Measurements from ENCODE around the gene ABL2. TPM values are rescaled to one million over a fixed set of nuclear protein-coding genes. Genes with fewer than 3 reads are reported as not detected.

ABL2 gene
- polyA plus RNA-seq, 2 of the 4 experiments (the other 2 are of a cell fraction), result 12.4 TPM

DNA sequence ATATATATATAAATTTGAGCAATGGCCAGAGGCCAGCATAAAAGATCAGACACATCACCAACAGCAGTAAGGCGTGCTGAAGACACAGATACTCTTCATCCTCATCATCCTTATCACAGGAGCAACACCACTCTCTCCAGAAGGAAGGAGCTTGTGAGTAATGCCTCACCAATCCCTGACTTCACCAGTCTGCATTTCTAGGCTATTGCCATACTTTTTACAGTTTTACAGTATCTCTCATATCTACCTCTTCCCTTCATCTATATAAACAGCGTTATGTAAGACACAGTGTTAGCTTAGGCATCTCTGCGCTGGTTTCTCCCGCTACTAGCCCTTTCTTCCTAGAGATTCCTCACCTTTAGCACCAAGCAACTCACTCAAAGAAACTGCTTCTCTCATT lies 2.4 kb upstream of the ABL2 start:
- POLR2A ChIA-PET, result interaction anchor here (1.0 kb wide), 1 partner anchor 62 kb away, joined by 3 read pairs; the partner anchor contains the start of gene SOAT1

DNA sequence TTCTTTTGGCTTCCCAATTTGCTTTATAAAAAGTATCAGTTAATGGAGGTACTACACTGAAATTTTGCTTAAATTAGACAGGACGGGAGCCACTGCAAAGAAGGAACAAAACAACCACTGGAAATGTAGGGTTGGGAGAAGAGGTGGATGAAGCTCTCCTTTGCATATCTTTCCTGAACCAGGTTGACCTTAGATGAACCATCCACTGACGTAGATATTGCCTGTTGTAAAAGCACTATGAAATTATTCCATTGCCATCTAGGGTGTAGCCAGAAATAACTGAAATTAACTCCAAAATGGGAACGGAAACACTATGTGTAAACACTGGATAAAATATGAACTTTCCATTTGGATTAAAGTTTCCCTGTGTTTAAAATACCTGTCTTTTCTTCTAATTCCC lies 1.2 kb upstream of the ABL2 start:
- ChIA-PET POLR2A (no interaction called here), CTCF (no interaction called here)
- FAIRE-seq, result no peak
- TF ChIP-seq EHF (CRISPR knock-in tag; IDR thresholded peaks at IDR 0.05) (no peak), CBX8 (IDR thresholded peaks at IDR 0.05) (no peak), PHF8 (IDR thresholded peaks at IDR 0.05; ENCODE audit: borderline replicate concordance, low read depth) (no peak), CHD2 (IDR thresholded peaks at IDR 0.05; ENCODE audit: low read length, partially characterized antibody) (no peak), NR3C1 (IDR thresholded peaks at IDR 0.05) (no peak), ZNF302 (CRISPR knock-in tag; IDR thresholded peaks at IDR 0.05) (no peak), JUNB (IDR thresholded peaks at IDR 0.05) (no peak), HOXB5 (CRISPR knock-in tag; IDR thresholded peaks at IDR 0.05) (no peak)
- TF ChIP-seq, protein P1, sequence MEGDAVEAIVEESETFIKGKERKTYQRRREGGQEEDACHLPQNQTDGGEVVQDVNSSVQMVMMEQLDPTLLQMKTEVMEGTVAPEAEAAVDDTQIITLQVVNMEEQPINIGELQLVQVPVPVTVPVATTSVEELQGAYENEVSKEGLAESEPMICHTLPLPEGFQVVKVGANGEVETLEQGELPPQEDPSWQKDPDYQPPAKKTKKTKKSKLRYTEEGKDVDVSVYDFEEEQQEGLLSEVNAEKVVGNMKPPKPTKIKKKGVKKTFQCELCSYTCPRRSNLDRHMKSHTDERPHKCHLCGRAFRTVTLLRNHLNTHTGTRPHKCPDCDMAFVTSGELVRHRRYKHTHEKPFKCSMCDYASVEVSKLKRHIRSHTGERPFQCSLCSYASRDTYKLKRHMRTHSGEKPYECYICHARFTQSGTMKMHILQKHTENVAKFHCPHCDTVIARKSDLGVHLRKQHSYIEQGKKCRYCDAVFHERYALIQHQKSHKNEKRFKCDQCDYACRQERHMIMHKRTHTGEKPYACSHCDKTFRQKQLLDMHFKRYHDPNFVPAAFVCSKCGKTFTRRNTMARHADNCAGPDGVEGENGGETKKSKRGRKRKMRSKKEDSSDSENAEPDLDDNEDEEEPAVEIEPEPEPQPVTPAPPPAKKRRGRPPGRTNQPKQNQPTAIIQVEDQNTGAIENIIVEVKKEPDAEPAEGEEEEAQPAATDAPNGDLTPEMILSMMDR (IDR thresholded peaks at IDR 0.05), result no peak
- TF ChIP-seq, protein P2, sequence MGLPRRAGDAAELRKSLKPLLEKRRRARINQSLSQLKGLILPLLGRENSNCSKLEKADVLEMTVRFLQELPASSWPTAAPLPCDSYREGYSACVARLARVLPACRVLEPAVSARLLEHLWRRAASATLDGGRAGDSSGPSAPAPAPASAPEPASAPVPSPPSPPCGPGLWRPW (IDR thresholded peaks at IDR 0.05), result no peak
- peaks cover 67% of the 10 kb centered on the region for H3K4me1 ChIP-seq
- WGBS (ENCODE audit: missing lambda C conversion rate), result 30% methylated on average over 3 of the region's 3 CpGs
- DNase-seq (ENCODE audit: low read depth in 1 of 2, low spot score in 1 of 2), result peak in 1 of 2 experiments; percentile 33
- peak in 1 of 2 experiments; percentile 7; a peak in 1 of 6 replicates for ATAC-seq
- H3K4me2 ChIP-seq, result peak overlapping the region; percentile 96
- H3K4me3 ChIP-seq, result peak overlapping the region; percentile 82; the same call in 1 of the 3 replicates
- no peaks in the 10 kb centered on the region for H3K9me3 ChIP-seq
- H3K27ac ChIP-seq, result peak overlapping the region; percentile 91 to 97

More for the DNA sequence above, 2.4 kb upstream of the ABL2 start:
- CTCF ChIA-PET, result interaction anchor here (0.6 to 1.2 kb wide), 3 partner anchors 13 to 105 kb away, joined by 3 to 5 read pairs (median 4); no protein-coding TSS in a partner anchor
- ATAC-seq (peak; percentile 42 to 54; a peak in 5 of 6 replicates), FAIRE-seq (no peak), DNase-seq (ENCODE audit: low read depth in 1 of 2, low spot score in 1 of 2) (peak; percentile 40 to 62)
- TF ChIP-seq JUN (IDR thresholded peaks at IDR 0.05) (peak in 1 of 2 experiments; percentile 28; a peak in 1 of 5 replicates), JUNB (IDR thresholded peaks at IDR 0.05) (peak; percentile 26; the same call in 1 of the 2 replicates), FOSL2 (IDR thresholded peaks at IDR 0.05) (no peak), FOSL2 (CRISPR knock-in tag; IDR thresholded peaks at IDR 0.05) (peak; percentile 32; the same call in 1 of the 2 replicates), GATA3 (IDR thresholded peaks at IDR 0.05; ENCODE audit: borderline replicate concordance) (peak; percentile 33; the same call in 1 of the 2 replicates)
- TF ChIP-seq, protein P3, sequence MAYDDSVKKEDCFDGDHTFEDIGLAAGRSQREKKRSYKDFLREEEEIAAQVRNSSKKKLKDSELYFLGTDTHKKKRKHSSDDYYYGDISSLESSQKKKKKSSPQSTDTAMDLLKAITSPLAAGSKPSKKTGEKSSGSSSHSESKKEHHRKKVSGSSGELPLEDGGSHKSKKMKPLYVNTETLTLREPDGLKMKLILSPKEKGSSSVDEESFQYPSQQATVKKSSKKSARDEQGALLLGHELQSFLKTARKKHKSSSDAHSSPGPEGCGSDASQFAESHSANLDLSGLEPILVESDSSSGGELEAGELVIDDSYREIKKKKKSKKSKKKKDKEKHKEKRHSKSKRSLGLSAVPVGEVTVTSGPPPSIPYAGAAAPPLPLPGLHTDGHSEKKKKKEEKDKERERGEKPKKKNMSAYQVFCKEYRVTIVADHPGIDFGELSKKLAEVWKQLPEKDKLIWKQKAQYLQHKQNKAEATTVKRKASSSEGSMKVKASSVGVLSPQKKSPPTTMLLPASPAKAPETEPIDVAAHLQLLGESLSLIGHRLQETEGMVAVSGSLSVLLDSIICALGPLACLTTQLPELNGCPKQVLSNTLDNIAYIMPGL (CRISPR knock-in tag; IDR thresholded peaks at IDR 0.05; ENCODE audit: borderline replicate concordance), result no peak
- WGBS (ENCODE audit: missing lambda C conversion rate), result 34% methylated on average over 4 of the region's 4 CpGs
- peak overlapping the region; percentile 52 to 80; a peak in 5 of 6 replicates for H3K27ac ChIP-seq
- no peaks in the 10 kb centered on the region for H3K9me3 ChIP-seq
- H3K4me2 ChIP-seq, result peak overlapping the region; percentile 96
- no peak overlapping the region for H3K4me3 ChIP-seq
- H3K4me1 ChIP-seq, result peaks cover 65% of the 10 kb centered on the region

DNA sequence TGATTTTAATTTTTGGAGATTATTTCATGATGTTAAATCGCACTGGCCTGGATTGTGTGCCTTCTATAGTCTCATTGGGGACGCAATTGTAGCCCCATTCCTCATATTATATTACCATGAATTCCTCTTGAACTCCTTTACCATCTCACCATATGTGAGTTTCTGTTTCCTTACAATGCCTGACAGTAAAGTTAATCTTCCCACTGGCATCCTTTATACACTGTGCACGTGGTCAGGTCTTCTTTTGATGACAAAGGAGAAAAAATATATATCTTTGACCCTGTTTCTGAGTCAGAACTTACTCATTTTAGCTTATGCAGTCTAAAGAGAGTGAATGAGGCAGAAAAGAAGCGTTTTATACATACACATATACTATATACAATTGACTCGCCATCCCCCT lies 774 bp upstream of the ABL2 start:
- 13% methylated on average over 5 of the region's 5 CpGs for WGBS (ENCODE audit: missing lambda C conversion rate)
- CTCF ChIA-PET, result no interaction called here
- Histone ChIP-seq H3K4me1 (peaks cover 67% of the 10 kb centered on the region), H3K4me2 (peak overlapping the region; percentile 96), H3K27ac (peak overlapping the region; percentile 91 to 97), H3K4me3 (peak overlapping the region; percentile 82), H3K9me3 (no peaks in the 10 kb centered on the region)
- FAIRE-seq, result no peak
- POLR2A ChIA-PET, result no interaction called here
- DNase-seq (ENCODE audit: low read depth in 1 of 2, low spot score in 1 of 2), result peak in 1 of 2 experiments; percentile 17
- ATAC-seq, result peak; percentile 18 to 28; a peak in 5 of 6 replicates
- TF ChIP-seq HDAC2 (IDR thresholded peaks at IDR 0.05) (no peak), ZSCAN20 (CRISPR knock-in tag; IDR thresholded peaks at IDR 0.05) (no peak), ZNF302 (CRISPR knock-in tag; IDR thresholded peaks at IDR 0.05) (no peak), RARB (CRISPR knock-in tag; IDR thresholded peaks at IDR 0.05) (no peak), EHF (CRISPR knock-in tag; IDR thresholded peaks at IDR 0.05) (no peak), SREBF2 (IDR thresholded peaks at IDR 0.05) (no peak), GATA3 (IDR thresholded peaks at IDR 0.05; ENCODE audit: borderline replicate concordance) (no peak)
- TF ChIP-seq, protein P4, sequence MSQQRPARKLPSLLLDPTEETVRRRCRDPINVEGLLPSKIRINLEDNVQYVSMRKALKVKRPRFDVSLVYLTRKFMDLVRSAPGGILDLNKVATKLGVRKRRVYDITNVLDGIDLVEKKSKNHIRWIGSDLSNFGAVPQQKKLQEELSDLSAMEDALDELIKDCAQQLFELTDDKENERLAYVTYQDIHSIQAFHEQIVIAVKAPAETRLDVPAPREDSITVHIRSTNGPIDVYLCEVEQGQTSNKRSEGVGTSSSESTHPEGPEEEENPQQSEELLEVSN (IDR thresholded peaks at IDR 0.05; ENCODE audit: borderline replicate concordance, low read depth), result no peak
- TF ChIP-seq, protein P1 (IDR thresholded peaks at IDR 0.05), result no peak
- TF ChIP-seq, protein P5, sequence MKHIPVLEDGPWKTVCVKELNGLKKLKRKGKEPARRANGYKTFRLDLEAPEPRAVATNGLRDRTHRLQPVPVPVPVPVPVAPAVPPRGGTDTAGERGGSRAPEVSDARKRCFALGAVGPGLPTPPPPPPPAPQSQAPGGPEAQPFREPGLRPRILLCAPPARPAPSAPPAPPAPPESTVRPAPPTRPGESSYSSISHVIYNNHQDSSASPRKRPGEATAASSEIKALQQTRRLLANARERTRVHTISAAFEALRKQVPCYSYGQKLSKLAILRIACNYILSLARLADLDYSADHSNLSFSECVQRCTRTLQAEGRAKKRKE (CRISPR knock-in tag; IDR thresholded peaks at IDR 0.05; ENCODE audit: low read depth), result no peak
- TF ChIP-seq, protein P6, sequence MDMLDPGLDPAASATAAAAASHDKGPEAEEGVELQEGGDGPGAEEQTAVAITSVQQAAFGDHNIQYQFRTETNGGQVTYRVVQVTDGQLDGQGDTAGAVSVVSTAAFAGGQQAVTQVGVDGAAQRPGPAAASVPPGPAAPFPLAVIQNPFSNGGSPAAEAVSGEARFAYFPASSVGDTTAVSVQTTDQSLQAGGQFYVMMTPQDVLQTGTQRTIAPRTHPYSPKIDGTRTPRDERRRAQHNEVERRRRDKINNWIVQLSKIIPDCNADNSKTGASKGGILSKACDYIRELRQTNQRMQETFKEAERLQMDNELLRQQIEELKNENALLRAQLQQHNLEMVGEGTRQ (IDR thresholded peaks at IDR 0.05), result peak; percentile 14; the same call in 1 of the 2 replicates

Data from A549 (cell line).